Activated gamma-delta T cell treated with anti-CD3 and anti-CD28 coated beads, Interleukin-2, amount 50 U/mL, for 16 hours (primary cell): ENCODE measurements around the gene ARV1.

ENCODE experiments used
- DNase-seq: peaks from one replicate; pipeline ENCODE4 v3.0.0-alpha.2; 2020; ENCODE audit warnings: low read depth

The ARV1 gene

DNA sequence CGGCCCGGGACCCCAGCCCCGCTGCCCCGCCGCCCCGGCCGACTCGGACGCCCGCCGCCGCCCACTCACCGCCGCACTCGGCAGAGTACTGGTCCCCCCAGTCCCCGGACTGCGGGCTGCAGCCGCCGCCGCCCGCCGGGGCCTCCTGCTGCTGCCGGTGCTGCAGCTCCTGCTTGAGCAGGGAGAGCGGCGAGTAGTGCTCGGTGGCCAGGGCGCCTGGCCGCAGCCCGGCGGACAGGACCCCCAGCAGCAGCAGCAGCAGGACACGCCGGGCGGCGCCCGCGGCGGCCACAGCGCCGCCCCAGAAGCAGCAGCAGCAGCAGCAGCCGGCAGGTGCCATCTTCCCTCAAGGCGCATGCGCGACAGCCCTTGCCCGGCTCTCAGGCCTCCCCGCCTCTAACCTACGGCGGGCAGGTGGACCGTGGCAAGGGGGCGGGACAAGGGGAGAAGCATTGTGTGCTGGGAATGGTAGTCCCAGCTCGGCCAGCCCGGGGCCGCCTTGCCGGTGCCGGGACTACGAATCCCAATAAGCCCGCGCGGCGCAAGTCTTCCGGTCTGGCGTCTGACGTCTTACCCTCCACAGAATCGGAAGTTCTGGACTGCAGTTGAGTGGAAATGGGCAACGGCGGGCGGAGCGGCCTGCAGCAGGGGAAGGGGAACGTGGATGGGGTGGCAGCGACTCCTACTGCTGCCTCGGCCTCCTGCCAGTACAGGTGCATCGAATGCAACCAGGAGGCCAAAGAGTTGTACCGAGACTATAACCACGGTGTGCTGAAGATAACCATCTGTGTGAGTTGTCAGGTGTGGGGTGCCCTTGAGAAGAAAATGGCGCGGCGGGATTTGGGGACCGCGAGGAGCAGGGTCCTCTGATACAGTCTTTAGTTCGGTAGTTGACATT, at the start of gene ARV1, which contains the start of gene TTC13:
Gene ARV1, plus strand, starts transcription at position 604 of the 898 bp plus-strand sequence. Its CDS starts 12 bp downstream, at position 616.
Gene TTC13, minus strand, starts transcription at position 371 of the 898 bp plus-strand sequence. Its CDS starts 31 bp downstream, at position 340.
- peak; percentile 95 for DNase-seq

DNA sequence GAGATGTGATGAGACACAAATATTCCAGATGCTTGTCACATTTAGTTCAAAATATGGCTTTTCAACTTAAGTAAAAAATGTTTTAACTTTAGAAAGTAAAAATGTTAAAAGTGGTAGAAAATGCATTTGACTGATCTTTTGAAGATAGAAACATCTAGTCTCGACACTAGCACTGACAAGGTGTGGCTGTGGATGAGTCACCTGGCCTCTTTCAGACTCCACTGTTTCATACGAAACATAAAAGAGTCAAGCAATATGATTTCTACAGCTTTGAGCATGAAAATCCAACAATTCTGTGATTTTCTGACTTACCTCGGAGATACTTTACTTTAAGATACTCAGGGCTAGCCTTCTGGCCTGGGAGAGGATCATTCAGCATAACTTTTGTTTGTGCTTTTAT, 47.9 kb upstream of the ARV1 start:
- DNase-seq = no peak

DNA sequence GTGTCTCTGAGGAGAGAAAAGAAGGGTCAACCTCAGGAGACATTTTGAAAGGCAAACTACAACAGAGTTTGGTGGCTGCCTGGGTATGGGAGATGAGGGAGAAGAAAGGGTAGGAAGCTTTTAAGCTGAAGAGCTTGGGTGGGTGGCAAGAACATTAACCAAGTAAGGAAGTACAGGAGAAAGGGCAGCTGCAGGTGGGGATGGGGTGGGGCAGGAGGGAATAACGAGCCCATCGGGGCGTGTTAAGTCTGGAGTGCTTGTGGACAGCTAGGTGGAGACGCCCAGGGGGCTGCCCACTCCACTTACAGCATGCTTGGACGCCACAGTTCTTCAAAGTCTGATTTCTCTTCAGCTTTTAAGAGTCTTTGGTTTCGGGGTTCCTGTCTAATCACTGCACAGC, 43.0 kb upstream of the ARV1 start:
- DNase-seq = no peak

DNA sequence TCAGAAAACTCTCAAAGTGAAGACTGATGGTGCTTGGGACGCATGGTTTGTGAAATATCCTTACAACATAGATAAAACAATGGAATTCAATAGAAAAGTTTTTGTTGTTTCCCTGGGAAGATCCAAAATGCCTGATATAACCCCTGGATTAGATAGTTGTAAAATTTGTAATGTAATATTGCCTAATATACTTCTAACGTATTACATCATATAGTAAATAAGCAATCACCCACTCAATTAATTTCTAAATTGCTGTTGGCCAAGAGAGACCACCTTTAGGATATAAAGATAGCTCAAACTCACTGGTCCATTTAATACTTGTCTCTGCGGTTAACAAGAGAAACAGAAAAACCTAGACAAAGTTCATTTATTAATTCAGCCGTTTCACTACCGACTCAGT, 42.4 kb upstream of the ARV1 start:
- no peak for DNase-seq

DNA sequence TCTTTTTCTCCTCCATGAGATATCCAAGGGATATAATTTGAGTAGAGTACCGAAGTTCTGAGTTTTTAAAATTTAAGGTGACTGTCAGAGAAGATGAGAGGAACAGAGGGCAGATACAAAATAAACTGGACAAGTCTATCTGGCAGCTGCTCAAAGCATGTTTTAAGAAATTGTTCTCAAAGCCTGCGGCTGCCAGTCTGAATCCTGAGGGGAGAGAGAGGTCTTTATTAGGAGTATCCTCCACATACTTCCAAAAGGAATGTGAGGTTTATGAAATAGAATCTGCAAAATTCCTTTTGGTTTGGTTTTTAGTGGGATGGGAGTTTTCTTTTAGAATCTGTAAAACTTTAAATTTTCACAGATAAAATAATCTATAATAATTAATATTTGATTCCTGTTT, 41.5 kb upstream of the ARV1 start:
- DNase-seq = no peak

DNA sequence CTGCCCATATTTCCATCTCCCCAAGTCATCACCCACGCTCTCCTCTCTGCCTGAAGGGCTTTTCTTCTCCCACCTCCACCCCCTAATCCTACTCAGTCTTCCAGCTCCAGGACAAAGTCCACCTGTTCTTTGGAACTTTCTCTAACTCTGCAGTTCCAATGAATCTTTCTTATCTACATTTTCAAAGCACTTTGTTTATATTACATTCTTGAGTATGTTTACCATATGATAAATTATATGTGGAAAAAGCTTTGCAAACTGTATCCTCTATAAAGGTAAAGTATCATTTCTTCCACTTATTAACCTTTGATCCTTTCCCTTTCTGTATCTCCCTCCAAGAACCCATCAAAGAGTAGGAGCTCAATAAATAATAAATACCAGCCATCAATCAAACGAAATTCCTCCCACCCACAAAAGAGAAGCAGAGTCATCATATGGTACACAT, 39.9 kb upstream of the ARV1 start:
- no peak for DNase-seq

DNA sequence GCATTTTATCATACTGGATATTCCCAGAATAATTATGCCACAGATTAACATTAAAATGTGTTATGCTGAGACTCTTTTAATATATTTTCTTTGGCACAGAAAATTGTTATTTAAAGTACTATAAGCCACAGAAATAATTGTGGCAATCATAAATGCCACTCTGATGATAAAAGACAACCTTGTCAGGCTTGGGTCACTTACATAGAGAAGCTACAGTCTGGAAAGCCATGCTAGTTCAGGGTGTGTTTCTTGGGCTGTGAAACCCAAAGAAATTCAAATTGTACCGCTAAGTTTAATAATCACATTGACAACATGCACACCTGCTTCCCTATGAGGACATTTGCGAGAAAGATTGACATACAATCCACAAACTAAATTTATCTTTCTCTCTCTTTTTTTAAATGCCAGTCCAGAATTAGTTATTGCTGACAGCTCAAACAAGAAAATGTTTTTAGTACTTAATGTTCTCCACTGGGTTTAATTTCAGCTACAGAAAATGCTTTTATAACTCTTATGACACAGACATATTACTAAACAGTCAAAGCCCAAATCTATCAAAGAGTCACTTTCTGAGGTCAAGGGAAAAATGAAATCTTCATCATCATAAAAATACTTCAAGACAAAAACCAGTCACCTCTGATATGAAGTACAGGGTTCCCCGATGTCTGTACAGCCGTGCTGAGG, 38.9 kb upstream of the ARV1 start:
- no peak for DNase-seq

DNA sequence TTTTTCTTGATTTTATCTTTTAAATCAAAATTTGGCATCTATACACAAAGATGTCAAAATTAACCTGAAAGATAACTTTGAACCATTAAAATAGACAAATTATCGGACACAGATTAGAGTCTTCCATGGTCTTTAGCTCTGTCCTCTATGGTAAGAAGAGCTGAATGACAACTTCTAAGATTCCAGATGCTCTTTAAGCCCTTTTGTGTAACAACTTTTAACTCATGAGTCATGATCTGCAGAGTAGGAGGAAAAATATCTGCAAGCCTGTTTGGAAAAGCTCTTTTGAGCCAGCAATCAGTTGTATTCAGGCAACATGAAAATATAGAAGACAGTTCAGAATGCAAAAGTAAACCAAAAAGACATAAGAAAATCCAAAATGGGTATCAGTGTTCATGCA, 38.0 kb upstream of the ARV1 start:
- no peak for DNase-seq

DNA sequence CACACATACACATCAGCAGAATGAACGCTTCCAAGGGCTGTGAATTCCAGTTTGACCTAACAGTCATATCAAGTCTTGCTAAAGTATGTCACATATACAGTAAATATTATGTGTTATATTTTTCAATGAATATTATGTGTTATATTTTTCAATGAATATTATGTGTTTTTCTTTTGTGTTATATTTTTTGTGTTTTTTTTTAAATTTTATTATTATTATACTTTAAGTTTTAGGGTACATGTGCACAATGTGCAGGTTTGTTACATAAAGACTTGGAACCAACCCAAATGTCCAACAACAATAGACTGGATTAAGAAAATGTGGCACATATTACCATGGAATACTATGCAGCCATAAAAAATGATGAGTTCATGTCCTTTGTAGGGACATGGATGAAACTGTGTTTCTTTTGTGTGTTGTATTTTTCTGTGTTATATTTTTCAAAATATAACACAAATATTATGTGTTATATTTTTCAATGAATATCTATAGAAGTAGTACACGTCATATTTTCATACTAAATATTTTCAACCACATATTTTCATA, 35.8 kb upstream of the ARV1 start:
- no peak for DNase-seq

DNA sequence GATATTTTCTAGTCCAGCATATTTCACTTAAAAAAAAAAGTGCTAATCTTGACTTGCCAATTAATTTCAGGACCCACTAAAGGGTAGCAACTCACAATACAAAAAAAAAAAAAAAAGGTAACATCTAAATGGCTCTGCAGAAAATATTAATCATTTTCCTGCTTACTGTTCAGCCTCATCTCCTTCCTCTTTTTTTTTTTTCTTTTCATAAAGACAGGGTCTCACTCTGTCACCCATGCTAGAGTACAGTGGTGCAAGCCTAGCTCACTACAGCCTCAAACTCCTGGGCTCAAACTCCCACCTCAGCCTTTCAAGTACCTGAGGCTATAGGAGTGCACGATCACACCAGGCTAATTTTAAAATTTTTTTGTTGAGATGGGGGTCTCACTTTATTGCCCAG, 30.6 kb upstream of the ARV1 start:
- DNase-seq = no peak

DNA sequence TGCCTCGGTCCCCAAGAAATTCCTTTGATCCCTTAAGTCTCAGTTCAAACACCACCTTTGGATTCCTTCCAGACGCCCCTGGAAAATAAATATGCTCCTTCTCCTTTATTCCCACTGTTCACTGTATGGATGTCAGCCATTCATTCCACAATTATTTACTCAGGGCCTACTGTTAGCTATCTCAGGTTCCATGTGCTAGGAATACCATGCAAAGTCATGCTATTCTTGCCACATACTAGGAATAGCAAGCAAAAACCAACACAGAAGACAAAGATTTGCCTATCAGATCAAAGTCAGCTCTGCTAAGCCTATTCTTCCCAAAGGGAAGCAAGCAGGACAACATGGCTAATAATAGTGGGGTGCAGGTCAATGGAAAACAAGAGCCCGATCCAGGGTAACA, 30.0 kb upstream of the ARV1 start:
- no peak for DNase-seq

DNA sequence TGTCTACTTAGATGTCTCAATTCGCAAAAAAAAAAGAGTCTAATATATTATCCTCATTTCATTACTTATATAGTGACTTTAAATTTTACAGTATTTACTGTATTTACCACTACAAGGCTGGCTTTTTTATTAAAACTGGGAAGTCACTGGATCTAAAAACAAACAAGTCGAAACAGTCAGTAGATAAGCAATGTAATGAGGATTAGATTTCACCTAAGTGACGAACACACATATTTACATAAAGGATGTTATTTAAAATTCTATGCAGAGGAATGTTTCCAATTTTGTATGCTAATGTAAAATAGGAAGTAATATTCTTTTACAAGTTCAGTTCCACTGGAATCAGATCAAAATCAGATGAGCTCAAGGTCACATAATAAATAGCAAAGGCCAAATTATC, 28.5 kb upstream of the ARV1 start:
- no peak for DNase-seq

DNA sequence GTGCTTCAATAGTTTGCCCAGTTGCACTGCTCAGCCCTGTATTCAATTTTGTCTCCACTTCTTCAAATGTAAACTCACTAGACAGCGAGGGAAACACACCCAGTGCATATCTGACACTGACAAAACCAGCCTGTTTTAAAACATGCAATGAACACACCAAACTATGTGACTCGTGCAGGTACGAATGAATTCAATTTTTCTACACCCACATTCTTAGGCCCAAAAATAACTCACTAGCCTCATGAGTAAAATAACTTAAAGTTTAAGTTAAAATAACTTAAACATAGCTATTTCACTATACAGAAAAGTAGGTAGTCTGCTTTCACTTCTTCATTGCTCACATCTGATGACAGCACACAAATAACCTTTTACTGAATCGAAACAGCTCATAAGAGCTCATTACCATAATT, 21.3 kb upstream of the ARV1 start:
- no peak for DNase-seq

DNA sequence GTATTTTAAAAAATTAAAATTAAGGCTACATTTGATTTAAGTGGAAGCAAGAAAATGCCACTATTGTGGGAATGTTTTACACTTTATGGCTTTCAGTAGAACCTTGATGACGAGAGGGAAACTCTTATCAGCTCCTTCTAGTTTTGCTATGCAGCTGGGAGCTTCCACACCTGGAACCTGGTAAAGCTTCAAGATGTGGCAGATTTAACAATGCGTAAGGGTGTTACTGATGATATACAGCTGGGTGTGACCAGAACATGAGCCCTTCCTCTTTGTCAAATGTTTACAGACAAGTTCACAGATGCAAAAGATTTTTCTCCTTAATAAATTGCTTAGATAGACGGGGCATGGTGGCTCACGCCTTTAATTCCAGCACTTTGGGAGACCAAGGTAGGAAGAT, 20.5 kb upstream of the ARV1 start:
- DNase-seq = no peak

DNA sequence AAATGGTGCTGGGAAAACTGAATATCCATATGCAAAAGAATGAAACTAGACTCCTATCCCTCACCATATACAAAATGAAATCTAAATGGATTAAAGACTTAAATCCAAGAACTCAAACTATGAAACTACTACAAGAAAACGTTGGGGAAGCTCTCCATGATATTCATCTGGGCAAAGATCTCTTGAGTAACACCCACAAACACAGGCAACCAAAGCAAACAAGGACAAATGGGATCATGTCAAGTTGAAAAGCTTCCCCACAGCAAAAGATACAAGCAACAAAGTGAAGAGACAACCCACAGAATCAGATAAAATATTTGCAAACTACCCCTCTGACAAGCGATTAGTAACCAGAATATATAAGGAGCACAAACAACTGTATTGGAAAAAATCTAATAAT, 14.0 kb upstream of the ARV1 start:
- no peak for DNase-seq

DNA sequence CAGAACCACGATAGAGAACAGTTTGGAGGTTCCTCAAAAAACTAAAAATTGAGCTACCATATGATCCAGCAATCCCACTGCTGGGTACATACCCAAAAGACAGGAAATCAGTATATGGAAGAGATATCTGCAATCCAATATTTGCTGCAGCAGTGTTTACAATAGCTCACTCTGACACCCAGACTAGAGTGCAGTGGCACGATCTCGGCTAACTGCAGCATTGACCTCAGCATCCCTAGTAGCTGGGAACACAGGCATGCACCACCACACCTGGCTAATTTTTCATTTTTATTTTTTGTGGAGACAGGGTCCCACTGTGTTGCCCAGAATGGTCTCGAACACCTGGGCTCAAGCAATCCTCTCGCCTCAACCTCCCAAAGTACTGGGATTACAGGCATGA, 13.4 kb upstream of the ARV1 start:
- DNase-seq = no peak

DNA sequence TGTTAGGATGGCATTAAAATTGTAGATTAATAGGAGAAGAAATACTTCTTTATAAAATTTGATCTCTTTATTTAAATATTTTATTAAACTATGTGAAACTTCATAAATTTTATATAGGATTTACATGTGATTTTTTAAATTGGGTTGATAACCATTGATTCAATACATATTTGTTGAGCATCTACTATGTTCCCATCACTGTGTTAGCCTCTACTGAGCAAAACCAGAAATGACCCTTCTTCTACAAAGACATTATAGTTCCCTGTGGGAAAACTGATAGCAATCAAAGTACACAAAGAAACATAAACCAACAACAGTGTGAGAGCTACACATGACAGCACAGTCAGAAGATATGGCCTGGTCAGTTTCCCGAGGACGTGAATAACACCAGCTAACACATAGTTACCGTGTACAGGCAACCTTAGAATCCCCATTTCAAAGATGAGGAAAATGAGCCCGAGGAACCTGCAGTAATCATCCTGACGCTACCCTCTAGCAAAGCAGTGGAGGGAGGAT, 12.5 kb upstream of the ARV1 start:
- DNase-seq = no peak

DNA sequence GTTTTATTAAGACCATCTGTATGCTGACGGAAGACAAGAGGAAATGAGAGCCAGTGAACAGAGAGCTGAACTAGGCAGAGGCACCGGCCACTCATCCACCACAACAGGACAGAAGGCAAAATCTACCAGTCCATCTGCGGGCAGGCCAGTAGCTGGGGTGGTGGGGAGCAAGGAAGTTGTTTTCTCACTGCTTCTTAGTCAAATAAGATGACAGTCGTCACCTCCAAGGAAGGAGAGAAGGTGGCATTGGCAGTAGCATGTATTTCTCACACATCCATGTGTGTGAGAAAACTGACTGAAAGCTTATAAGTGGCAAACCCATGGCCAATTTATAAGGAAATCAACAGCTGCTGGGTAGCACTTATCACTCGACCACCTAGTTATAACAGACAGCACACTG, 8.5 kb upstream of the ARV1 start:
- DNase-seq = no peak

DNA sequence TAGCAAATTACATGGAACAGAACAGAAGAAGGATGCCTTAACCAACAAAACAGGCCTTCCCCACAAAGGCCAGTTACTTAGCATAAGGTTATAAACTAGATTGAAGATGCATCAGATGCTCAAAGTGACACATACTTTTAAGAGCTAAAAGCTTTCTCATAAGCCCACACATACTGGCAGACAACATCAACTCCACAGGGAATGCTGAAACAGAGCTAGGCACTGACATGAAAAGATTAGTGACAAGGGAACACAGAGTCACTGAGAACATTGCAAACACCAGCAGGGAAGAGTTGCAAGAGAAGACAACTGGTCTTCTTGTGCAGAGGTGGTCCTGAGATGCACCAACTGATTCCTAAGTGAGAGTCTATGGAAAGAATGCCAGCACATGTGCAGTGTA, 7.1 kb upstream of the ARV1 start:
- no peak for DNase-seq

DNA sequence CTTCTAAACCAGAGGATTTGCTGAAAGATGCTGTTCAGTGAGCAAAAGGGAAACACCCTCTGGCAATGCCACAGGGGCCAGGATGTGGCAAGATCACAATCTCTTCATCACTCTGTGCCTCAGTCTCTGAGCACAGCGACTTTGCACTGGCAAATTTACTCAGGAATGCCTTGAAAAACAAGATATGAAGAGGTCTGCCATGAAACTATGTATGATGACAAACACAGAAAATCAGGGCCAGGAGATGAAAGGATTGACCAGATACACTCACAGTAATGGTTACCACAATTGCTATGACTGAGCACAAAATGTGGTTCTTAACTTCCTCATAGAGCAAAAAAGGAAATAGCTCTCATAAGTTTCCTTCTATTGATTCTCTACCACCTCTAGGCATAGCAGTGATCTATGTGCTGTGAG, 6.0 kb upstream of the ARV1 start:
- peak; percentile 28 for DNase-seq

DNA sequence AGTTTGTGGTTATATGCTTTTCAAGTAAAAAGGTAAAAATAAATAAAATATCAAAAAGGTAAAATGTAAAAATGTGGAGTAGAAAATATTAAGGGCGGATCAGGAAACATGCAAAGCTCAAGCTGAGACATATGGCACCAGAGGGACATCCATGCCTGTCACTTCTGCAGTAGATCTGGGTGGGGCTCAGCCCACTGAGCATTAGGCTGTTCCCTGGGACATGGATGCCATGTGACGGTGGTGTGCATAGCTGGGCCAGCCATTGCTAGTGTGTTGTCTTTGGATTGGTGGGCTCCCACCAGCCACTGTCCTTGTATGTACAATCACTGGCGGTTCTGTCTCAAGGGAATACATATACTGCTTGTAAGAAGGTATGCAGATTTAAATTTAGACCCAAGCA, 3.3 kb upstream of the ARV1 start:
- no peak for DNase-seq

DNA sequence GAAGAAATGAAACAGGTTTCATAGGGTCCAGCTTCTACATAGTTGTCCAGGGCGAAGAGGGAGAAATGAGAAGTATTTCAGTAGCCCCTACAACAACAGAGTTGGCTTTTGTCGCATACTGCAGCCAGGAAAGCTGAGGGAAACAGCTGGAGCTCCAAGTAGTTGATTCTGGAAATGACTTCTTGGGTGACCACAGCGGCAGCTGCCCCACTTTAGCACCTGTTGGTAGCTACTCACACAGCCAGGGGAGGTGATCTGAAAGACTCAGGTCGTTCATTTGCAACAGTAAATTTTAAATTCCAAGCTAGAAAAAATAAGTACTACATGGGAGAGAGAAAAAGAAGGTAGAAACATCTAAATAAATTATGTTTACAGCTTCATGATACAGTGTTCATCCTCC, 2.5 kb upstream of the ARV1 start:
- DNase-seq = no peak
